HL-60 (cell line): ENCODE results near the gene CLPTM1L.

Experiments
- DNase-seq, 2 experiments: peaks; one replicate each; pipeline ENCODE4 v3.0.0-alpha.2; 2010 to 2020; ENCODE audit warnings: low read depth in 1 of 2, low spot score in 1 of 2
- H3K27ac ChIP-seq: fragments of 250-450 bp; sonication (Bioruptor Pico); replicated peaks from 2 replicates; pipeline ENCODE4 v1.5.1; 2020; ENCODE audit warnings: mild to moderate bottlenecking, moderate library complexity
- H3K27me3 ChIP-seq: fragments of 250-450 bp; sonication (Bioruptor Pico); 2 replicates; pipeline ENCODE4 v1.5.1; 2021; ENCODE audit warnings: mild to moderate bottlenecking, moderate library complexity; ENCODE audit not compliant: insufficient read depth, poor library complexity, severe bottlenecking
- H3K4me3 ChIP-seq: replicated peaks from 2 replicates; pipeline ENCODE4 v1.5.1; 2011; ENCODE audit warnings: mild to moderate bottlenecking, control low read depth, low read length; ENCODE audit not compliant: insufficient read depth
- GABPA ChIP-seq: IDR thresholded peaks from 2 replicates; pipeline ENCODE4 v1.6.1; 2012; ENCODE audit warnings: low read depth
- POLR2AphosphoS5 ChIP-seq: IDR thresholded peaks from 2 replicates; pipeline ENCODE4 v1.6.1; 2012; ENCODE audit warnings: low read depth
- REST ChIP-seq: IDR thresholded peaks from 2 replicates; pipeline ENCODE4 v1.6.1; 2012; ENCODE audit warnings: low read depth; ENCODE audit not compliant: insufficient replicate concordance
- SPI1 ChIP-seq: IDR thresholded peaks from 2 replicates; pipeline ENCODE4 v1.6.1; 2012; ENCODE audit warnings: low read depth, mild to moderate bottlenecking, borderline replicate concordance
- TF ChIP-seq, protein P1 (sequence below): IDR thresholded peaks from one replicate; pipeline ENCODE4 v1.5.1; 2011; ENCODE audit warnings: low read length, control low read depth, inconsistent platforms; ENCODE audit not compliant: insufficient read depth

Gene CLPTM1L

GRCh38 chr5:1387059-1387755 lies 42.3 kb upstream of the CLPTM1L start:
- TF ChIP-seq POLR2AphosphoS5, result no peak
- TF ChIP-seq REST, result no peak
- no peak for TF ChIP-seq SPI1
- TF ChIP-seq GABPA, result no peak
- TF ChIP-seq, protein P1, sequence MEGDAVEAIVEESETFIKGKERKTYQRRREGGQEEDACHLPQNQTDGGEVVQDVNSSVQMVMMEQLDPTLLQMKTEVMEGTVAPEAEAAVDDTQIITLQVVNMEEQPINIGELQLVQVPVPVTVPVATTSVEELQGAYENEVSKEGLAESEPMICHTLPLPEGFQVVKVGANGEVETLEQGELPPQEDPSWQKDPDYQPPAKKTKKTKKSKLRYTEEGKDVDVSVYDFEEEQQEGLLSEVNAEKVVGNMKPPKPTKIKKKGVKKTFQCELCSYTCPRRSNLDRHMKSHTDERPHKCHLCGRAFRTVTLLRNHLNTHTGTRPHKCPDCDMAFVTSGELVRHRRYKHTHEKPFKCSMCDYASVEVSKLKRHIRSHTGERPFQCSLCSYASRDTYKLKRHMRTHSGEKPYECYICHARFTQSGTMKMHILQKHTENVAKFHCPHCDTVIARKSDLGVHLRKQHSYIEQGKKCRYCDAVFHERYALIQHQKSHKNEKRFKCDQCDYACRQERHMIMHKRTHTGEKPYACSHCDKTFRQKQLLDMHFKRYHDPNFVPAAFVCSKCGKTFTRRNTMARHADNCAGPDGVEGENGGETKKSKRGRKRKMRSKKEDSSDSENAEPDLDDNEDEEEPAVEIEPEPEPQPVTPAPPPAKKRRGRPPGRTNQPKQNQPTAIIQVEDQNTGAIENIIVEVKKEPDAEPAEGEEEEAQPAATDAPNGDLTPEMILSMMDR, result no peak
- DNase-seq, result no peak
- Histone ChIP-seq H3K4me3 (no peak overlapping the region), H3K27ac (no peak overlapping the region), H3K27me3 (peaks cover 22% of the 10 kb centered on the region)

GRCh38 chr5:1386274-1386717 lies 41.4 kb upstream of the CLPTM1L start:
- peak; percentile 14 to 37 for DNase-seq
- peaks cover 22% of the 10 kb centered on the region for H3K27me3 ChIP-seq
- no peak for TF ChIP-seq POLR2AphosphoS5
- no peak for TF ChIP-seq SPI1
- TF ChIP-seq REST, result no peak
- no peak for TF ChIP-seq GABPA
- TF ChIP-seq, protein P1, result no peak
- H3K4me3 ChIP-seq, result peak overlapping the region; percentile 58
- peak overlapping the region; percentile 46 for H3K27ac ChIP-seq

DNA sequence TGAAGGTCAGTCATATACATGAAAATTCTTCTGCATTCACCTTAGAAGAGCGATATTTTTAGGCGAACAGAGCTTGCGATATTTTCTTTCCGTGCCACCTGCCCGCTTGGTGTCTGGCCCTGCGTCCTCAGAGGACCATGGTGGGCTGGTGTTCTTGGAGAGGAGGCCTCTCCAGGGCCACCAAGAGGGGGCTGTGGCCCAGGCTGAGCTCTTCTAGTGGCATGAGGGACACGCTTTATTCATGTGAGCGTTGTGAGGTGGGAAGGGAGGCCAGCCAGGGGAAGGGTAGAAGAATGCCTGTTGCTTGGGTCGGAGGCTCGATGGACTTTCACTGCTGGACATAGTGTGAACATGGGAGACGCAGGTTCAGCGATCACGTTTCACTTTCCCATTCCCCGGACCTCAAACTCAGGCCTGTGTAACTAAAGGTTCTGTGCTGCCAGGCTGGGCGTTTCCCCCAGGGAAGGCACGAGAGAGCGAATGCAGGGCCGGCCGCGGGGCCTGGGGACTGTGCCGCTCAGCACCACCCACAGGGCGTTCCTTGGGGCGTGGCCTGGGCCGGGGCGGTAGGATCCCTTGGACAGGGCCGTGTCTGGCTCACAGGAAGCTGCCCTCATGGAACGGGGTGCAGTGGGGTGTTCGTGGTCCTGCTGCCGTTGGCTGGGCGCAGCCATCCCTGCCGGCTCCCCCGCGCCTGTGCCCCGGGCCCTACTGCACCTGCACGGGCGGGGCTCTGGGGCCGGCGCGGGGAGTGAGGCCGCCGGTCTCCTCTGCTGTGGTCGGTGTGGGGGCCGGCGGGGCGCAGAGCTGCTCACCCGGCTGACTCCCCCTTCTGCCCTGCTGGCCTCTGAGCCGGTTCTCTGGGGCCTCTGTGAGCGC lies 40.7 kb upstream of the CLPTM1L start:
- Histone ChIP-seq H3K27ac (peak overlapping the region; percentile 46), H3K27me3 (peaks cover 22% of the 10 kb centered on the region), H3K4me3 (peak overlapping the region; percentile 58)
- TF ChIP-seq GABPA (no peak), REST (no peak), POLR2AphosphoS5 (peak; percentile 20; the same call in 1 of the 2 replicates)
- TF ChIP-seq, protein P1, result no peak
- DNase-seq, result peak; percentile 62 to 85
